Left hindlimb (tissue), 1 donor: Measurements from ENCODE around the gene AFMID.

Experiments used
- DNase-seq: peaks from one replicate; pipeline ENCODE4 v3.0.0-alpha.2; 2018

AFMID gene

GRCh38 chr17:78224231-78225087 is 37.3 kb downstream of the AFMID start:
- DNase-seq = no peak

- no peak for DNase-seq
Observed at GRCh38 chr17:78225088-78225865, 38.1 kb downstream of the AFMID start.

GRCh38 chr17:78226055-78226758 is 39.0 kb downstream of the AFMID start:
- DNase-seq = no peak

GRCh38 chr17:78226759-78227454 is 39.7 kb downstream of the AFMID start:
- DNase-seq = no peak

- no peak for DNase-seq
Observed at GRCh38 chr17:78227455-78227916, 40.3 kb downstream of the AFMID start.

- DNase-seq = no peak
Observed at GRCh38 chr17:78228176-78228575, 41.0 kb downstream of the AFMID start.

GRCh38 chr17:78230252-78230962 is 43.2 kb downstream of the AFMID start:
- DNase-seq = no peak

GRCh38 chr17:78230996-78231935 is 44.1 kb downstream of the AFMID start, which contains the start of gene TMEM235:
TMEM235 (plus strand) TSS chr17:78231631; CDS start chr17:78232024, 393 bp downstream.
- peak; percentile 30 for DNase-seq

- DNase-seq = peak; percentile 36
Observed at GRCh38 chr17:78231991-78232858, 45.1 kb downstream of the AFMID start.

- no peak for DNase-seq
Observed at GRCh38 chr17:78232859-78233173, 45.7 kb downstream of the AFMID start.

- peak; percentile 25 for DNase-seq
Observed at GRCh38 chr17:78233678-78234077, 46.5 kb downstream of the AFMID start.

- DNase-seq = no peak
Observed at GRCh38 chr17:78234261-78234865, 47.2 kb downstream of the AFMID start.

- DNase-seq = peak; percentile 63
Observed at GRCh38 chr17:78235022-78235421, 47.9 kb downstream of the AFMID start.

GRCh38 chr17:78235885-78236284 is 48.7 kb downstream of the AFMID start:
- peak; percentile 24 for DNase-seq

GRCh38 chr17:78236362-78237127 is 49.4 kb downstream of the AFMID start:
- DNase-seq = peak; percentile 34

- peak; percentile 71 for DNase-seq
Observed at GRCh38 chr17:78237401-78238012, 50.3 kb downstream of the AFMID start.

GRCh38 chr17:78238823-78239488 is 51.8 kb downstream of the AFMID start:
- DNase-seq = peak; percentile 22
